HepG2 (cell line): Measurements from ENCODE around the gene TEX14. TPM values are rescaled to one million over a fixed set of nuclear protein-coding genes. Genes with fewer than 3 reads are reported as not detected.

Experiments used
- HHEX ChIP-seq: IDR thresholded peaks from 2 replicates; pipeline ENCODE4 v1.6.1; 2016; ENCODE audit warnings: control low read depth
- NPAS2 ChIP-seq: sonication (generic); formaldehyde crosslinking; IDR thresholded peaks from 2 replicates; pipeline ENCODE4 v1.8.0; 2022; ENCODE audit warnings: mild to moderate bottlenecking, missing genetic modification reagents, borderline replicate concordance
- RBFOX2 ChIP-seq: fragments of 200-400 bp; formaldehyde crosslinking; IDR thresholded peaks from 2 replicates; pipeline ENCODE4 v1.6.1; 2017; ENCODE audit warnings: low read depth, mild to moderate bottlenecking, low read length
- SMAD9 ChIP-seq: sonication (generic); formaldehyde crosslinking; IDR thresholded peaks from 2 replicates; pipeline ENCODE4 v1.5.1; 2020; ENCODE audit warnings: mild to moderate bottlenecking, missing genetic modification reagents
- TAF15 ChIP-seq: fragments of 200-400 bp; formaldehyde crosslinking; IDR thresholded peaks from one replicate; pipeline ENCODE4 v1.6.1; 2018; ENCODE audit warnings: mild to moderate bottlenecking, low read depth, low read length; ENCODE audit not compliant: poor library complexity, severe bottlenecking
- YEATS4 ChIP-seq: sonication (generic); formaldehyde crosslinking; IDR thresholded peaks from 2 replicates; pipeline ENCODE4 v1.4.0; 2020; ENCODE audit warnings: missing genetic modification reagents, borderline replicate concordance
- ZNF326 ChIP-seq: sonication (generic); formaldehyde crosslinking; IDR thresholded peaks from 2 replicates; pipeline ENCODE4 v1.4.0; 2020; ENCODE audit warnings: missing genetic modification reagents, borderline replicate concordance
- ZNF331 ChIP-seq: sonication (generic); formaldehyde crosslinking; IDR thresholded peaks from 2 replicates; pipeline ENCODE4 v1.4.0; 2020; ENCODE audit warnings: missing genetic modification reagents
- ZNF546 ChIP-seq: sonication (generic); formaldehyde crosslinking; conservative IDR thresholded peaks from 2 replicates; pipeline ENCODE4 v1.8.1; 2023; ENCODE audit warnings: mild to moderate bottlenecking, missing genetic modification reagents
- ZNF550 ChIP-seq: sonication (generic); formaldehyde crosslinking; IDR thresholded peaks from 2 replicates; pipeline ENCODE4 v1.4.0; 2020; ENCODE audit warnings: mild to moderate bottlenecking, missing genetic modification reagents, borderline replicate concordance
- ZNF720 ChIP-seq: sonication (generic); formaldehyde crosslinking; IDR thresholded peaks from 2 replicates; pipeline ENCODE4 v1.4.0; 2020; ENCODE audit warnings: missing genetic modification reagents
- ZSCAN31 ChIP-seq: sonication (generic); formaldehyde crosslinking; IDR thresholded peaks from 2 replicates; pipeline ENCODE4 v1.5.0; 2020; ENCODE audit warnings: low read depth, mild to moderate bottlenecking, missing genetic modification reagents
- polyA plus RNA-seq, 8 experiments: library from polyadenylated mRNA; depleted of rRNA in 3 of 8; stranded (reverse) in 7 of 8; unstranded in 1 of 8; fragments of >200 nt; fragmentation: Illumina TruSeq in 4 of 8; extraction: Trizol in 4 of 8; gene quantifications; 2 replicates each; pipeline versions ENCODE4 v1.2.1 to v1.2.3, GENCODE V29; 2011 to 2016; ENCODE audit warnings: low read depth in 4 of 8, missing spikeins in 1 of 8, mixed read lengths in 1 of 8; ENCODE audit not compliant: insufficient read depth in 1 of 8
- total RNA-seq, 5 experiments: library from RNA; depleted of rRNA; stranded (reverse); fragments of >200 nt; fragmentation: Illumina TruSeq; extraction: Trizol; gene quantifications; 2 replicates each; pipeline ENCODE4 v1.2.3, GENCODE V29; 2016; ENCODE audit warnings: low read depth in 1 of 5
- TF ChIP-seq, protein P1 (sequence below): sonication (generic); formaldehyde crosslinking; IDR thresholded peaks from 2 replicates; pipeline ENCODE4 v1.4.0; 2020; ENCODE audit warnings: missing genetic modification reagents, borderline replicate concordance
- TF ChIP-seq, protein P2 (sequence below): sonication (generic); formaldehyde crosslinking; conservative IDR thresholded peaks from 2 replicates; pipeline ENCODE4 v1.4.0; 2020; ENCODE audit warnings: missing genetic modification reagents
- TF ChIP-seq, protein P3 (sequence below): sonication (generic); formaldehyde crosslinking; conservative IDR thresholded peaks from 2 replicates; pipeline ENCODE4 v1.8.0; 2022; ENCODE audit warnings: missing genetic modification reagents
- TF ChIP-seq, protein P4 (sequence below): sonication (generic); formaldehyde crosslinking; IDR thresholded peaks from 2 replicates; pipeline ENCODE4 v1.5.0; 2020; ENCODE audit warnings: mild to moderate bottlenecking, missing genetic modification reagents
- TF ChIP-seq, protein P5 (sequence below): IDR thresholded peaks from 2 replicates; pipeline ENCODE4 v1.6.1; 2016; ENCODE audit warnings: missing compliant biosample characterization, missing genetic modification reagents, borderline replicate concordance
- TF ChIP-seq, protein P6 (sequence below): IDR thresholded peaks from 2 replicates; pipeline ENCODE4 v1.6.1; 2016; ENCODE audit warnings: low read depth, control low read depth

TEX14 gene
- total and polyA plus RNA-seq, 2 of the 13 experiments (the other 11 are each of a cell fraction or from before 2014, with no cell fraction given), result 0.04 to 0.07 TPM

DNA sequence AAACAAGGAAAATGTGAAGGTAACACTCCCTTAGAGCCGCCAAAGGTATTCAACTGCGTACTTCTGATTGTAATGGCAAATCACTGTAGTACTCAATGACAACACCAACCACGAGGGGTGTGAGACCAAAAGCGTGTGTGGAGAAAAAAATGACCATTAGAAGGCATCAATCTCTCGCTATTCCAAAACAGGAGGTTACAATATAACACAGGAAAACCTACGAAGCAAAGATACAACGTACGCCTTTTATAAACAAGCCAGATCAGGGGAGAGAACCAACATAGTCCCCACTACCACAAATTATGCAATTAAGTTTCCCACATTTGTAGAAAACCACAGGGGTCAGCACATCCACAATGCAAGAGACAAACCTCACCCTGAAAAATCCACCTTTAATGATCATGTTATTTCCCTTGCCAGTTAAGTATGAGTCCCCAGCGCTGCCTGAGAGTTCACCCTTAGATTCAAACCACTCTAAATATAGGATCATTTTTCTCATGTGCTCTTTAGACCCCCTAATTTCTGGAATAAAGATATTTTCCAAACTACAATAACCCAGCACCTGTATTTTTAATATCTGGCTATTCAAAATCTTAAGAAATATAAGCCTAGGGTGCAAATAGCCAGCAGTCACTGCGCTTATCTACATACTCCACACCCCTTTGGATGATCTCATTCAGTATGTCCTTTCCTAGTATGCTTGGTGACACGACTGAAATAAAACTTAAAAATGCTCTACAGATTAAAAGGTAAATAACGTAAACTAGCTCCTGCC is 12.4 kb downstream of the TEX14 start (continued):
- TF ChIP-seq RBFOX2 (0 out of 2 replicates have a peak, but pooled peaks have one; percentile 40), SMAD9 (CRISPR knock-in tag) (no peak), ZNF550 (CRISPR knock-in tag) (no peak), ZNF331 (CRISPR knock-in tag) (no peak), ZNF720 (CRISPR knock-in tag) (no peak), ZNF546 (CRISPR knock-in tag) (no peak), TAF15 (no peak), ZSCAN31 (CRISPR knock-in tag) (no peak), ZNF326 (CRISPR knock-in tag) (no peak), HHEX (CRISPR knock-in tag) (no peak), NPAS2 (CRISPR knock-in tag) (no peak), YEATS4 (CRISPR knock-in tag) (no peak)
- TF ChIP-seq, protein P1, sequence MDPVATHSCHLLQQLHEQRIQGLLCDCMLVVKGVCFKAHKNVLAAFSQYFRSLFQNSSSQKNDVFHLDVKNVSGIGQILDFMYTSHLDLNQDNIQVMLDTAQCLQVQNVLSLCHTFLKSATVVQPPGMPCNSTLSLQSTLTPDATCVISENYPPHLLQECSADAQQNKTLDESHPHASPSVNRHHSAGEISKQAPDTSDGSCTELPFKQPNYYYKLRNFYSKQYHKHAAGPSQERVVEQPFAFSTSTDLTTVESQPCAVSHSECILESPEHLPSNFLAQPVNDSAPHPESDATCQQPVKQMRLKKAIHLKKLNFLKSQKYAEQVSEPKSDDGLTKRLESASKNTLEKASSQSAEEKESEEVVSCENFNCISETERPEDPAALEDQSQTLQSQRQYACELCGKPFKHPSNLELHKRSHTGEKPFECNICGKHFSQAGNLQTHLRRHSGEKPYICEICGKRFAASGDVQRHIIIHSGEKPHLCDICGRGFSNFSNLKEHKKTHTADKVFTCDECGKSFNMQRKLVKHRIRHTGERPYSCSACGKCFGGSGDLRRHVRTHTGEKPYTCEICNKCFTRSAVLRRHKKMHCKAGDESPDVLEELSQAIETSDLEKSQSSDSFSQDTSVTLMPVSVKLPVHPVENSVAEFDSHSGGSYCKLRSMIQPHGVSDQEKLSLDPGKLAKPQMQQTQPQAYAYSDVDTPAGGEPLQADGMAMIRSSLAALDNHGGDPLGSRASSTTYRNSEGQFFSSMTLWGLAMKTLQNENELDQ (CRISPR knock-in tag), result no peak
- TF ChIP-seq, protein P2, sequence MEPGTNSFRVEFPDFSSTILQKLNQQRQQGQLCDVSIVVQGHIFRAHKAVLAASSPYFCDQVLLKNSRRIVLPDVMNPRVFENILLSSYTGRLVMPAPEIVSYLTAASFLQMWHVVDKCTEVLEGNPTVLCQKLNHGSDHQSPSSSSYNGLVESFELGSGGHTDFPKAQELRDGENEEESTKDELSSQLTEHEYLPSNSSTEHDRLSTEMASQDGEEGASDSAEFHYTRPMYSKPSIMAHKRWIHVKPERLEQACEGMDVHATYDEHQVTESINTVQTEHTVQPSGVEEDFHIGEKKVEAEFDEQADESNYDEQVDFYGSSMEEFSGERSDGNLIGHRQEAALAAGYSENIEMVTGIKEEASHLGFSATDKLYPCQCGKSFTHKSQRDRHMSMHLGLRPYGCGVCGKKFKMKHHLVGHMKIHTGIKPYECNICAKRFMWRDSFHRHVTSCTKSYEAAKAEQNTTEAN (CRISPR knock-in tag), result no peak
- TF ChIP-seq, protein P3, sequence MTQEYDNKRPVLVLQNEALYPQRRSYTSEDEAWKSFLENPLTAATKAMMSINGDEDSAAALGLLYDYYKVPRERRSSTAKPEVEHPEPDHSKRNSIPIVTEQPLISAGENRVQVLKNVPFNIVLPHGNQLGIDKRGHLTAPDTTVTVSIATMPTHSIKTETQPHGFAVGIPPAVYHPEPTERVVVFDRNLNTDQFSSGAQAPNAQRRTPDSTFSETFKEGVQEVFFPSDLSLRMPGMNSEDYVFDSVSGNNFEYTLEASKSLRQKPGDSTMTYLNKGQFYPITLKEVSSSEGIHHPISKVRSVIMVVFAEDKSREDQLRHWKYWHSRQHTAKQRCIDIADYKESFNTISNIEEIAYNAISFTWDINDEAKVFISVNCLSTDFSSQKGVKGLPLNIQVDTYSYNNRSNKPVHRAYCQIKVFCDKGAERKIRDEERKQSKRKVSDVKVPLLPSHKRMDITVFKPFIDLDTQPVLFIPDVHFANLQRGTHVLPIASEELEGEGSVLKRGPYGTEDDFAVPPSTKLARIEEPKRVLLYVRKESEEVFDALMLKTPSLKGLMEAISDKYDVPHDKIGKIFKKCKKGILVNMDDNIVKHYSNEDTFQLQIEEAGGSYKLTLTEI, result no peak
- TF ChIP-seq, protein P4, sequence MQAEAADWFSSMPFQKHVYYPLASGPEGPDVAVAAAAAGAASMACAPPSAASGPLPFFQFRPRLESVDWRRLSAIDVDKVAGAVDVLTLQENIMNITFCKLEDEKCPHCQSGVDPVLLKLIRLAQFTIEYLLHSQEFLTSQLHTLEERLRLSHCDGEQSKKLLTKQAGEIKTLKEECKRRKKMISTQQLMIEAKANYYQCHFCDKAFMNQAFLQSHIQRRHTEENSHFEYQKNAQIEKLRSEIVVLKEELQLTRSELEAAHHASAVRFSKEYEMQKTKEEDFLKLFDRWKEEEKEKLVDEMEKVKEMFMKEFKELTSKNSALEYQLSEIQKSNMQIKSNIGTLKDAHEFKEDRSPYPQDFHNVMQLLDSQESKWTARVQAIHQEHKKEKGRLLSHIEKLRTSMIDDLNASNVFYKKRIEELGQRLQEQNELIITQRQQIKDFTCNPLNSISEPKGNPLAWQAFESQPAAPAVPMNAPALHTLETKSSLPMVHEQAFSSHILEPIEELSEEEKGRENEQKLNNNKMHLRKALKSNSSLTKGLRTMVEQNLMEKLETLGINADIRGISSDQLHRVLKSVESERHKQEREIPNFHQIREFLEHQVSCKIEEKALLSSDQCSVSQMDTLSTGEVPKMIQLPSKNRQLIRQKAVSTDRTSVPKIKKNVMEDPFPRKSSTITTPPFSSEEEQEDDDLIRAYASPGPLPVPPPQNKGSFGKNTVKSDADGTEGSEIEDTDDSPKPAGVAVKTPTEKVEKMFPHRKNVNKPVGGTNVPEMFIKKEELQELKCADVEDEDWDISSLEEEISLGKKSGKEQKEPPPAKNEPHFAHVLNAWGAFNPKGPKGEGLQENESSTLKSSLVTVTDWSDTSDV, result no peak
- TF ChIP-seq, protein P5, sequence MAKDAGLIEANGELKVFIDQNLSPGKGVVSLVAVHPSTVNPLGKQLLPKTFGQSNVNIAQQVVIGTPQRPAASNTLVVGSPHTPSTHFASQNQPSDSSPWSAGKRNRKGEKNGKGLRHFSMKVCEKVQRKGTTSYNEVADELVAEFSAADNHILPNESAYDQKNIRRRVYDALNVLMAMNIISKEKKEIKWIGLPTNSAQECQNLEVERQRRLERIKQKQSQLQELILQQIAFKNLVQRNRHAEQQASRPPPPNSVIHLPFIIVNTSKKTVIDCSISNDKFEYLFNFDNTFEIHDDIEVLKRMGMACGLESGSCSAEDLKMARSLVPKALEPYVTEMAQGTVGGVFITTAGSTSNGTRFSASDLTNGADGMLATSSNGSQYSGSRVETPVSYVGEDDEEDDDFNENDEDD (CRISPR knock-in tag), result no peak
- TF ChIP-seq, protein P6, sequence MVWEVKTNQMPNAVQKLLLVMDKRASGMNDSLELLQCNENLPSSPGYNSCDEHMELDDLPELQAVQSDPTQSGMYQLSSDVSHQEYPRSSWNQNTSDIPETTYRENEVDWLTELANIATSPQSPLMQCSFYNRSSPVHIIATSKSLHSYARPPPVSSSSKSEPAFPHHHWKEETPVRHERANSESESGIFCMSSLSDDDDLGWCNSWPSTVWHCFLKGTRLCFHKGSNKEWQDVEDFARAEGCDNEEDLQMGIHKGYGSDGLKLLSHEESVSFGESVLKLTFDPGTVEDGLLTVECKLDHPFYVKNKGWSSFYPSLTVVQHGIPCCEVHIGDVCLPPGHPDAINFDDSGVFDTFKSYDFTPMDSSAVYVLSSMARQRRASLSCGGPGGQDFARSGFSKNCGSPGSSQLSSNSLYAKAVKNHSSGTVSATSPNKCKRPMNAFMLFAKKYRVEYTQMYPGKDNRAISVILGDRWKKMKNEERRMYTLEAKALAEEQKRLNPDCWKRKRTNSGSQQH (CRISPR knock-in tag), result no peak
